Cardiac fibroblast (primary cell): Measurements from ENCODE around the gene MVB12B.

ENCODE experiments used
- DNase-seq, 2 donors: peaks; one replicate each; pipeline versions ENCODE4 v3.0.0 to v3.0.0-alpha.2; 2010; ENCODE audit warnings: low read depth in 2 of 2
- H3K4me3 ChIP-seq, 2 donors: replicated peaks in 1 of 2; 1 replicate in 1 of 2; 2 replicates in 1 of 2; pipeline ENCODE4 v1.5.1; 2011; ENCODE audit warnings: low read depth in 2 of 2, low read length in 2 of 2, mild to moderate bottlenecking in 2 of 2, moderate library complexity in 1 of 2
- CTCF ChIP-seq: IDR thresholded peaks from one replicate; pipeline ENCODE4 v1.5.1; 2011; ENCODE audit warnings: low read depth, mild to moderate bottlenecking, low read length, inconsistent platforms

Gene MVB12B

DNA sequence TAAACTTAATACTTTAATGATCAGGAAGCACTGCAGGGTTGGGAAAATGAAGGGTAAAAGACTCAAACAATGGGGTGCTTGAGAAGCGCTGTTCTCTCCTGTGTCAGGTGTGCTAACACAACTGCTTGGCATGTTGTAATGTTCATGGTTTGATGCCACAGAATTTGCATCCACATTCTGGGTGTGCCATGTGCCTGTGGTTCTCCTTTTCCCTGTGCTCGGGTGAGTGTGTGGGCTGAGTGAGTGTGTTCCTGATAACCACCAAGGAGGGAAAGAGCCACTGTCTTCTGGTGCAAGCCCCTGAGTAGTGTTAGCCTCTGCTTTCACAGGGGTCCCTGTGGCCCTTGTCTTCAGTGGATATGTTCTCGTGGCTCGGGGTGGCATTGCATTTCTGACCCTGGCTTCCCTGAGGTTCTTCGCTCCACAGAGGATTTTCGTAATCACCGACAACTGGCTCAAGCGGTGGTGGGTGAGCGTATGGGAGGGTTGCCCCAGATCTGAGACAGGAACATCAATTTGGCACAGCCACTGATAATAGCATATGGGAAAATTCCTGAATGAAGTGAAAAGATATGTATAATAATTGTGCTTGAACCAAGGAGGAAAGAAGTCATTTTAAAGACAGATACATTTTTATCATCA is 102.0 kb downstream of the MVB12B start:
- DNase-seq: no peak
- TF ChIP-seq CTCF: no peak
- no peak overlapping the region for H3K4me3 ChIP-seq

- TF ChIP-seq CTCF: no peak
- no peak for DNase-seq
- no peak overlapping the region for H3K4me3 ChIP-seq
Measured at GRCh38 chr9:126429190-126429589, 102.6 kb downstream of the MVB12B start.

DNA sequence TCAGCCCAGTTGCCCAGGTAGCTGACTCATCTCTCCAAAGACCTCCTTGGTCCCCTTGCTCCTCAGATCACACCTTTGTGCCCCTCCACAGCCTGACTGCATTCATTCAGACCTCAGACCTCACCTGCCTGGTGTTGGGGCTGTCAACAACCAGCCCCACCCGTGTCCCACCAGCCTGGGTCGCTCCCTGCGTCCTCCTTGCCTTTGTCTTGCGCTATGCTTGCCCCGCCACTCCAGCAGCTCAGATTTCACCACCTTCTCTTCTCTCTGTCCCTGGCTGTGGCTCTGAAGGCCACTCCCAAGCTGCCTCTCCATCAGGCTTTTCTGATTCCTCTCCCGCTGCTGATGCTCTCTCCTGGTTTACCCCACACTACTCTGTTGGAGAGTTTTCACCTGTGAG is 103.5 kb downstream of the MVB12B start:
- DNase-seq: no peak
- H3K4me3 ChIP-seq: no peak overlapping the region
- no peak for TF ChIP-seq CTCF

DNA sequence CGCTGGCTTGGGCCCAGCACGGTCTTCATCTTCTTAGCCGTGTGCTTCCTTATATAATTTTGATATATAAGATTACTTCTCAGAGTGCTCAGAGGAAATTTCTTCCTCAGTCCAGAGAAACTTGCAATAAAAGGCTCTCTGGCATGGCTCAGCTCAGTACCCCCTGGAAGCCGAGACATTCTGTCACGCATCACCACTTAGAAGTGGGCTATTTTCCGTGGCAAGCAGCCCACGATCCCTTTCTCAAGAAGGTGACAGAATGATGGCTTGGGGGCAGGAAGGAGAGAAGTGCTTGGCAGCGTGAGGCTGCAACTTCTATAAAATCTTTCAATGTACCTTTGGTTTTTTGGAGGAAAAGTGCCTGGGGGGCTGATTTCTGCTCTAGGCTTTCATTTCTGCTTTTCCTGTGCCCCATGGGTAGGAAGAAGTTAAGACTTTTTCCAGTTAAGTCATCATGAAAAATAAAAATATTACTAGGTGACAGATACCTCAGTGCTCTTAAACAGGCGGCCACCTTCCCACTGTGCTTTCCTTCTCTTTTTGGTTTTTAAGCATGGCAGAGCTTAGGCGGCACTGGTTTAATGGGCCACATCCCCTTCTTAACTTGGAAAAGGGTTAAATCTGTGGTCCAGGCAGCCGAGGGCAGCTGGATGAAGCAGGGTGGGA is 104.6 kb downstream of the MVB12B start:
- TF ChIP-seq CTCF: no peak
- DNase-seq: no peak
- no peak overlapping the region for H3K4me3 ChIP-seq

GRCh38 chr9:126432659-126433058 is 106.0 kb downstream of the MVB12B start:
- no peak for DNase-seq
- H3K4me3 ChIP-seq: no peak overlapping the region
- TF ChIP-seq CTCF: no peak

- DNase-seq: no peak
- no peak overlapping the region for H3K4me3 ChIP-seq
- no peak for TF ChIP-seq CTCF
Measured at GRCh38 chr9:126435105-126435504, 108.5 kb downstream of the MVB12B start.
